Endodermal cell (in vitro differentiated cells): Measurements from ENCODE around the gene IL36RN. TPM values are rescaled to one million over a fixed set of nuclear protein-coding genes. Genes with fewer than 3 reads are reported as not detected.

Source experiments
- DNase-seq: peaks from one replicate; pipeline ENCODE4 v3.0.0-alpha.2; 2017
- H3K27ac ChIP-seq: 2 replicates; pipeline ENCODE4 v1.5.1; 2013; ENCODE audit warnings: mild to moderate bottlenecking, low read depth, low read length, moderate library complexity
- H3K27me3 ChIP-seq: 2 replicates; pipeline ENCODE4 v1.6.1; 2013; ENCODE audit warnings: mild to moderate bottlenecking, low read length, moderate library complexity; ENCODE audit not compliant: insufficient read depth, control insufficient read depth, poor library complexity, severe bottlenecking
- H3K36me3 ChIP-seq: 2 replicates; pipeline ENCODE4 v1.7.0; 2013; ENCODE audit warnings: mild to moderate bottlenecking, low read length, moderate library complexity; ENCODE audit not compliant: control insufficient read depth, insufficient read depth
- H3K4me1 ChIP-seq: one replicate; pipeline ENCODE4 v1.7.0; 2013; ENCODE audit warnings: low read length; ENCODE audit not compliant: control insufficient read depth, insufficient read depth
- H3K4me3 ChIP-seq: 2 replicates; pipeline ENCODE4 v1.5.1; 2013; ENCODE audit warnings: mild to moderate bottlenecking, low read length, moderate library complexity
- H3K9ac ChIP-seq: 2 replicates; pipeline ENCODE4 v1.6.1; 2013; ENCODE audit warnings: mild to moderate bottlenecking, low read length, moderate library complexity; ENCODE audit not compliant: poor library complexity, severe bottlenecking; ENCODE audit errors: extremely low read depth
- H3K9me3 ChIP-seq: 2 replicates; pipeline ENCODE4 v1.6.1; 2013; ENCODE audit warnings: mild to moderate bottlenecking, low read length, moderate library complexity; ENCODE audit not compliant: control insufficient read depth
- H3K27ac Mint-ChIP-seq: 2 replicates; pipeline ENCODE4 v1.8.0; 2020; ENCODE audit warnings: mixed read lengths
- H3K27me3 Mint-ChIP-seq: 2 replicates; pipeline ENCODE4 v1.8.0; 2021; ENCODE audit warnings: mild to moderate bottlenecking, mixed read lengths; ENCODE audit not compliant: insufficient read depth
- H3K36me3 Mint-ChIP-seq: 2 replicates; pipeline ENCODE4 v1.8.0; 2020; ENCODE audit warnings: low read depth, mixed read lengths
- H3K4me1 Mint-ChIP-seq: 2 replicates; pipeline ENCODE4 v1.8.0; 2020; ENCODE audit warnings: mixed read lengths
- H3K4me3 Mint-ChIP-seq: 2 replicates; pipeline ENCODE4 v1.8.0; 2020; ENCODE audit warnings: mild to moderate bottlenecking, moderate library complexity, mixed read lengths
- H3K9me3 Mint-ChIP-seq: 2 replicates; pipeline ENCODE4 v1.8.0; 2020; ENCODE audit warnings: mild to moderate bottlenecking, mixed read lengths
- CTCF ChIP-seq: fragments of 200-600 bp; sonication (generic); conservative IDR thresholded peaks from 2 replicates; pipeline ENCODE4 v1.5.0; 2021; ENCODE audit warnings: antibody characterized with exemption, mild to moderate bottlenecking
- WGBS, 2 experiments: methylation state at CpG; one replicate each; pipeline versions ENCODE4 v1.1.5 to v1.1.7; 2013; ENCODE audit warnings: missing lambda C conversion rate in 2 of 2, mixed read lengths in 1 of 2; ENCODE audit not compliant: insufficient coverage in 1 of 2, insufficient read length in 1 of 2; 5-methylcytosine and 5-hydroxymethylcytosine counted together
- total RNA-seq, 2 donors: library from RNA; stranded (reverse); fragmentation: NEBNext Ultra II Directional in 1 of 2; extraction: Animal tissue kit (Norgen Biotek cat#: 25700) in 1 of 2; gene quantifications; 2 replicates in 1 of 2; 3 replicates in 1 of 2; pipeline ENCODE4 v1.2.1, GENCODE V29; 2021

Gene IL36RN
- total RNA-seq, 2 donors from 2014 or later = not detected

GRCh38 chr2:113032737-113033136 is 26.3 kb upstream of the IL36RN start:
- Mint-ChIP-seq H3K9me3 (no peaks in the 10 kb centered on the region), H3K27ac (no peak overlapping the region), H3K36me3 (no peaks in the 10 kb centered on the region), H3K4me1 (no peaks in the 10 kb centered on the region), H3K4me3 (no peak overlapping the region), H3K27me3 (peaks cover 36% of the 10 kb centered on the region)
- DNase-seq = no peak
- no peak overlapping the region for H3K4me3 ChIP-seq
- WGBS, 2 experiments = 93 to 100% methylated on average over 1 of the region's 1 CpG
- H3K9me3 ChIP-seq = no peaks in the 10 kb centered on the region
- H3K27me3 ChIP-seq = peaks cover 50% of the 10 kb centered on the region
- no peak for TF ChIP-seq CTCF
- no peak overlapping the region for H3K27ac ChIP-seq
- H3K4me1 ChIP-seq = no peaks in the 10 kb centered on the region
- no peaks in the 10 kb centered on the region for H3K36me3 ChIP-seq
- H3K9ac ChIP-seq = no peak overlapping the region

GRCh38 chr2:113034016-113034415 is 25.0 kb upstream of the IL36RN start:
- no peaks in the 10 kb centered on the region for H3K36me3 ChIP-seq
- Mint-ChIP-seq H3K4me1 (no peaks in the 10 kb centered on the region), H3K27me3 (peaks cover 25% of the 10 kb centered on the region), H3K27ac (no peak overlapping the region), H3K36me3 (no peaks in the 10 kb centered on the region), H3K9me3 (no peaks in the 10 kb centered on the region), H3K4me3 (no peak overlapping the region)
- H3K9ac ChIP-seq = no peak overlapping the region
- no peak overlapping the region for H3K4me3 ChIP-seq
- no peak for DNase-seq
- no peaks in the 10 kb centered on the region for H3K9me3 ChIP-seq
- TF ChIP-seq CTCF = no peak
- H3K27ac ChIP-seq = no peak overlapping the region
- WGBS, 2 experiments = 78 to 86% methylated on average over 3 of the region's 3 CpGs
- H3K4me1 ChIP-seq = no peaks in the 10 kb centered on the region
- peaks cover 37% of the 10 kb centered on the region for H3K27me3 ChIP-seq

- H3K4me1 ChIP-seq = no peaks in the 10 kb centered on the region
- no peak overlapping the region for H3K9ac ChIP-seq
- 93 to 100% methylated on average over 9 of the region's 9 CpGs for WGBS, 2 experiments
- no peaks in the 10 kb centered on the region for H3K9me3 ChIP-seq
- H3K27ac ChIP-seq = no peak overlapping the region
- Mint-ChIP-seq H3K27ac (no peak overlapping the region), H3K4me1 (peaks cover 2% of the 10 kb centered on the region), H3K4me3 (no peak overlapping the region), H3K27me3 (peaks cover 19% of the 10 kb centered on the region), H3K9me3 (no peaks in the 10 kb centered on the region), H3K36me3 (no peaks in the 10 kb centered on the region)
- H3K27me3 ChIP-seq = peaks cover 30% of the 10 kb centered on the region
- TF ChIP-seq CTCF = no peak
- no peak for DNase-seq
- H3K36me3 ChIP-seq = no peaks in the 10 kb centered on the region
- no peak overlapping the region for H3K4me3 ChIP-seq
These were observed 22.2 kb upstream of the IL36RN start for GRCh38 chr2:113036763-113037162.
